Measurements from ENCODE around the gene ANKRD11.

The ANKRD11 gene

GRCh38 chr16:89293276-89294143 is 196.9 kb downstream of the ANKRD11 start:
- no peak for TF ChIP-seq CTCF (conservative IDR thresholded peaks at IDR 0.05; ENCODE audit: low read length)
- no peak for TF ChIP-seq EZH2phosphoT487 (IDR thresholded peaks at IDR 0.05; ENCODE audit: borderline replicate concordance)
- Histone ChIP-seq H4K20me1 (ENCODE audit: insufficient read depth, low read length, poor library complexity, severe bottlenecking) (peaks cover 4% of the 10 kb centered on the region), H3K36me3 (ENCODE audit: insufficient read depth, low read length) (peaks cover 5% of the 10 kb centered on the region; the same call in 1 of the 2 replicates), H3K79me2 (ENCODE audit: insufficient read depth, low read length) (peaks cover 16% of the 10 kb centered on the region; the same call in 1 of the 2 replicates), H2AFZ (ENCODE audit: low read length) (no peak overlapping the region), H3K4me3 (ENCODE audit: low read length, poor library complexity, severe bottlenecking) (no peak overlapping the region), H3K9ac (ENCODE audit: low read depth, low read length, poor library complexity, severe bottlenecking) (no peak overlapping the region), H3K27me3 (ENCODE audit: insufficient read depth, low read length, poor library complexity, severe bottlenecking) (no peaks in the 10 kb centered on the region), H3F3A (ENCODE audit: low read depth) (no peaks in the 10 kb centered on the region), H3K4me2 (ENCODE audit: low read depth, low read length, poor library complexity, severe bottlenecking) (no peak overlapping the region), H3K9me3 (ENCODE audit: insufficient read depth, low read depth, low read length) (no peaks in the 10 kb centered on the region), H3K4me1 (ENCODE audit: insufficient read depth, low read length, poor library complexity, severe bottlenecking) (no peaks in the 10 kb centered on the region), H3K9me2 (replicated peaks; ENCODE audit: low read depth, low read length) (no peaks in the 10 kb centered on the region)

GRCh38 chr16:89292443-89293078 is 197.8 kb downstream of the ANKRD11 start:
- H3K27me3 ChIP-seq (ENCODE audit: insufficient read depth, low read length, poor library complexity, severe bottlenecking): no peaks in the 10 kb centered on the region
- H3K9me2 ChIP-seq (replicated peaks; ENCODE audit: low read depth, low read length): no peaks in the 10 kb centered on the region
- H4K20me1 ChIP-seq (ENCODE audit: insufficient read depth, low read length, poor library complexity, severe bottlenecking): peaks cover 4% of the 10 kb centered on the region
- no peak overlapping the region for H2AFZ ChIP-seq (ENCODE audit: low read length)
- no peaks in the 10 kb centered on the region for H3K4me1 ChIP-seq (ENCODE audit: insufficient read depth, low read length, poor library complexity, severe bottlenecking)
- H3K4me3 ChIP-seq (ENCODE audit: low read length, poor library complexity, severe bottlenecking): no peak overlapping the region
- no peak overlapping the region for H3K9ac ChIP-seq (ENCODE audit: low read depth, low read length, poor library complexity, severe bottlenecking)
- H3F3A ChIP-seq (ENCODE audit: low read depth): no peaks in the 10 kb centered on the region
- H3K9me3 ChIP-seq (ENCODE audit: insufficient read depth, low read depth, low read length): no peaks in the 10 kb centered on the region
- peaks cover 11% of the 10 kb centered on the region; the same call in 1 of the 2 replicates for H3K36me3 ChIP-seq (ENCODE audit: insufficient read depth, low read length)
- H3K4me2 ChIP-seq (ENCODE audit: low read depth, low read length, poor library complexity, severe bottlenecking): no peak overlapping the region
- TF ChIP-seq EZH2phosphoT487 (IDR thresholded peaks at IDR 0.05; ENCODE audit: borderline replicate concordance): no peak
- TF ChIP-seq CTCF (conservative IDR thresholded peaks at IDR 0.05; ENCODE audit: low read length): no peak
- H3K79me2 ChIP-seq (ENCODE audit: insufficient read depth, low read length): peaks cover 12% of the 10 kb centered on the region; the same call in 1 of the 2 replicates

GRCh38 chr16:89291776-89292175 is 198.6 kb downstream of the ANKRD11 start:
- Histone ChIP-seq H3K9ac (ENCODE audit: low read depth, low read length, poor library complexity, severe bottlenecking) (no peak overlapping the region), H3K36me3 (ENCODE audit: insufficient read depth, low read length) (peaks cover 18% of the 10 kb centered on the region; the same call in 1 of the 2 replicates), H4K20me1 (ENCODE audit: insufficient read depth, low read length, poor library complexity, severe bottlenecking) (peaks cover 4% of the 10 kb centered on the region), H3K79me2 (ENCODE audit: insufficient read depth, low read length) (peaks cover 10% of the 10 kb centered on the region; the same call in 1 of the 2 replicates), H3K9me2 (replicated peaks; ENCODE audit: low read depth, low read length) (no peaks in the 10 kb centered on the region), H3K9me3 (ENCODE audit: insufficient read depth, low read depth, low read length) (no peaks in the 10 kb centered on the region), H3K4me3 (ENCODE audit: low read length, poor library complexity, severe bottlenecking) (no peak overlapping the region), H3F3A (ENCODE audit: low read depth) (no peaks in the 10 kb centered on the region), H2AFZ (ENCODE audit: low read length) (no peak overlapping the region), H3K4me2 (ENCODE audit: low read depth, low read length, poor library complexity, severe bottlenecking) (no peak overlapping the region), H3K4me1 (ENCODE audit: insufficient read depth, low read length, poor library complexity, severe bottlenecking) (no peaks in the 10 kb centered on the region), H3K27me3 (ENCODE audit: insufficient read depth, low read length, poor library complexity, severe bottlenecking) (no peaks in the 10 kb centered on the region)
- no peak for TF ChIP-seq EZH2phosphoT487 (IDR thresholded peaks at IDR 0.05; ENCODE audit: borderline replicate concordance)
- no peak for TF ChIP-seq CTCF (conservative IDR thresholded peaks at IDR 0.05; ENCODE audit: low read length)

Measured in Loucy (cell line).